PC-9 (cell line): ENCODE data around the gene ASB1. TPM values are rescaled to one million over a fixed set of nuclear protein-coding genes. Genes with fewer than 3 reads are reported as not detected.

ENCODE experiments used
- BruUV-seq: library from RNA; stranded (reverse); fragments of 400-500 nt; replicated peaks from 2 replicates; lab custom pipeline; 2021; lab: Mats Ljungman, UMichigan
- CTCF ChIA-PET: fragments of 300-600 bp; sonication (Branson Sonifier 250); formaldehyde crosslinking; loops from one replicate; lab custom pipeline; 2022; ENCODE audit warnings: antibody characterized with exemption; lab: Charles Lee
- POLR2A ChIA-PET: fragments of 300-600 bp; sonication (Branson Sonifier 250); formaldehyde crosslinking; loops from one replicate; lab custom pipeline; 2022; ENCODE audit warnings: antibody characterized with exemption; ENCODE audit not compliant: unreplicated experiment; lab: Charles Lee
- DNase-seq, 2 experiments: peaks; one replicate each; pipeline versions ENCODE4 v3.0.0 to v3.0.0-alpha.2; 2015 to 2022; ENCODE audit warnings: mixed read lengths in 1 of 2
- H2AFZ ChIP-seq: fragments of 200-600 bp; sonication (generic); 2 replicates; pipeline ENCODE4 v1.8.1; 2017; ENCODE audit warnings: antibody characterized with exemption
- H3F3A ChIP-seq: fragments of 200-600 bp; sonication (generic); 2 replicates; pipeline ENCODE4 v1.8.1; 2017; ENCODE audit warnings: antibody characterized with exemption, mild to moderate bottlenecking, low read depth; ENCODE audit not compliant: insufficient read depth
- H3K27ac ChIP-seq: fragments of 200-600 bp; sonication (generic); 2 replicates; pipeline ENCODE4 v1.6.1; 2016; ENCODE audit warnings: mixed run types
- H3K27me3 ChIP-seq: fragments of 200-600 bp; sonication (generic); 2 replicates; pipeline ENCODE4 v1.6.1; 2016; ENCODE audit warnings: low read depth, mixed run types; ENCODE audit not compliant: insufficient read depth
- H3K36me3 ChIP-seq: fragments of 200-600 bp; sonication (generic); 2 replicates; pipeline ENCODE4 v1.6.1; 2016; ENCODE audit warnings: low read depth, mixed run types
- H3K4me1 ChIP-seq: fragments of 200-600 bp; sonication (generic); replicated peaks from 2 replicates; pipeline ENCODE4 v1.6.1; 2016; ENCODE audit warnings: mixed run types; ENCODE audit not compliant: insufficient read depth
- H3K4me2 ChIP-seq: fragments of 200-600 bp; sonication (generic); 2 replicates; pipeline ENCODE4 v1.6.1; 2017; ENCODE audit warnings: mixed run types
- H3K4me3 ChIP-seq: fragments of 200-600 bp; sonication (generic); 2 replicates; pipeline ENCODE4 v1.6.1; 2016; ENCODE audit warnings: mixed run types
- H3K79me2 ChIP-seq: fragments of 200-600 bp; sonication (generic); 2 replicates; pipeline ENCODE4 v1.6.1; 2017; ENCODE audit warnings: low read depth, mixed run types
- H3K9me2 ChIP-seq: fragments of 200-600 bp; sonication (generic); 2 replicates; pipeline ENCODE4 v1.8.1; 2017; ENCODE audit warnings: mild to moderate bottlenecking; ENCODE audit not compliant: insufficient read depth
- H3K9me3 ChIP-seq: fragments of 200-600 bp; sonication (generic); 2 replicates; pipeline ENCODE4 v1.8.1; 2016; ENCODE audit warnings: low read depth; ENCODE audit not compliant: insufficient read depth
- H4K20me1 ChIP-seq: fragments of 200-600 bp; sonication (generic); 2 replicates; pipeline ENCODE4 v1.8.1; 2017; ENCODE audit not compliant: insufficient read depth
- EZH2 ChIP-seq: fragments of 200-600 bp; sonication (generic); IDR thresholded peaks from 2 replicates; pipeline ENCODE4 v1.8.0; 2017; ENCODE audit warnings: antibody characterized with exemption, low read depth
- intact Hi-C: fragments of 100-400 bp; cut with micrococcal nuclease; formaldehyde crosslinking; loops from one replicate; pipeline ENCODE4 v1.10.0; 2022; ENCODE audit not compliant: unreplicated experiment
- total RNA-seq: library from RNA; stranded (reverse); gene quantifications from 2 replicates; pipeline ENCODE4 v1.2.3, GENCODE V29; 2021
- TF ChIP-seq, protein P1 (sequence below): fragments of 200-600 bp; sonication (generic); conservative IDR thresholded peaks from 2 replicates; pipeline ENCODE4 v1.6.1; 2017; ENCODE audit warnings: mixed run types, antibody characterized with exemption, mild to moderate bottlenecking, moderate library complexity

The ASB1 gene
- total RNA-seq, 1 experiment from 2014 or later = 56.7 TPM

DNA sequence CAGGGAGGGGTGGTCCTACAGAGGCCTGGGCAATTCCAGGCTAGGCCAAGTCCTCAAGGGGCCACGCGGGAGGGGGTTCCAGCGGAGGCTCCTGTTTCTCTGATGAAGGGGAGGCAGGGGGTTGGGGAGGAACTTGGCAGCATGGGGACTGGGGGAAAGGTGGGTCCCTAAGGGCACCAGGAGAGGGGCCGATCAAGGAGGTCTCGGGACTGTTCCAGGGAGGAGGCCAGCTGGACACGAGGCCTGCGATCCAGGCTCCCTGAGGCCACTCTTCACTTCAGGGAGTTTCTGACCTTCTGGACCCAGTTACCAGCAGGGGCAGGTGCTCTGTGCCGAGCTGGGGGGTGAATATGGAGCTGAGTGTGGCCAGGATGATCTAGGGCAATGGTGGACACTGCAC, 71.5 kb downstream of the ASB1 start:
- Histone ChIP-seq H3K9me2 (no peaks in the 10 kb centered on the region), H3K27ac (no peak overlapping the region), H3F3A (no peaks in the 10 kb centered on the region), H2AFZ (no peak overlapping the region), H3K27me3 (peaks cover 82% of the 10 kb centered on the region), H3K36me3 (no peaks in the 10 kb centered on the region), H4K20me1 (no peaks in the 10 kb centered on the region), H3K9me3 (no peaks in the 10 kb centered on the region), H3K4me1 (no peaks in the 10 kb centered on the region), H3K79me2 (no peaks in the 10 kb centered on the region), H3K4me3 (no peak overlapping the region), H3K4me2 (no peak overlapping the region)
- CTCF ChIA-PET = no interaction called here
- intact Hi-C loops = no loop called here
- BruUV-seq = no TSS peak
- POLR2A ChIA-PET = no interaction called here
- TF ChIP-seq EZH2 = no peak
- TF ChIP-seq, protein P1, sequence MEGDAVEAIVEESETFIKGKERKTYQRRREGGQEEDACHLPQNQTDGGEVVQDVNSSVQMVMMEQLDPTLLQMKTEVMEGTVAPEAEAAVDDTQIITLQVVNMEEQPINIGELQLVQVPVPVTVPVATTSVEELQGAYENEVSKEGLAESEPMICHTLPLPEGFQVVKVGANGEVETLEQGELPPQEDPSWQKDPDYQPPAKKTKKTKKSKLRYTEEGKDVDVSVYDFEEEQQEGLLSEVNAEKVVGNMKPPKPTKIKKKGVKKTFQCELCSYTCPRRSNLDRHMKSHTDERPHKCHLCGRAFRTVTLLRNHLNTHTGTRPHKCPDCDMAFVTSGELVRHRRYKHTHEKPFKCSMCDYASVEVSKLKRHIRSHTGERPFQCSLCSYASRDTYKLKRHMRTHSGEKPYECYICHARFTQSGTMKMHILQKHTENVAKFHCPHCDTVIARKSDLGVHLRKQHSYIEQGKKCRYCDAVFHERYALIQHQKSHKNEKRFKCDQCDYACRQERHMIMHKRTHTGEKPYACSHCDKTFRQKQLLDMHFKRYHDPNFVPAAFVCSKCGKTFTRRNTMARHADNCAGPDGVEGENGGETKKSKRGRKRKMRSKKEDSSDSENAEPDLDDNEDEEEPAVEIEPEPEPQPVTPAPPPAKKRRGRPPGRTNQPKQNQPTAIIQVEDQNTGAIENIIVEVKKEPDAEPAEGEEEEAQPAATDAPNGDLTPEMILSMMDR = no peak
- DNase-seq = no peak

DNA sequence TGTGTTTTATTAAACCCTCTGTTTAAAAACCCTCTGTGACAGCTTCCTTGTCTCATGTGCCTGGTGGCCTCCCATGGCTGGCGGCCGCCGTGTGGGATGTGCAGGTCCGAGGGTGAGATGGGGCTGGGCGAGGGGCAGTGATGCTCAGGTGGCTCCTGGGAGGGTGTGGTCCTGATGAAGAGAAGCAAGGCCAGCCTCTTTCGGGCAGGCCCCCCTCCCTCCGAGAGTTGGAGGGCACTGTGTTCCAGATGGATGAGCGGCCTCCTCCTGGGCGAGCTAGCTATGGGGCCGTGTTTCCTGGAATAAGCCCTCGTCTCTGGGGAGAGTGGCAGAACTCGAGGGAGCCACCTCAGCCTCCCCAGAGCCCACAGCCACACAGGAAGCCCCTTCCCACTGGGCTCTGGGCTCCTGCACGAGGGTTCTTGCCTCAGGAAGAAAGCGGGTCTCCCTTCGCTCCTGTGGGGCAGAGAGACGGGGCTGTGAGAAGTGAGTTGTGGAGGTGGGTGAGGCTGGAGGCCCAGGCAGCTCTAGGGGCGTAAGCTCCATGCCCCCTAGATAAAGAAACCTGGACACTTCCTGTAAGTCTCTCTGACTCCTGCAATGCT, 72.1 kb downstream of the ASB1 start:
- BruUV-seq = no TSS peak

DNA sequence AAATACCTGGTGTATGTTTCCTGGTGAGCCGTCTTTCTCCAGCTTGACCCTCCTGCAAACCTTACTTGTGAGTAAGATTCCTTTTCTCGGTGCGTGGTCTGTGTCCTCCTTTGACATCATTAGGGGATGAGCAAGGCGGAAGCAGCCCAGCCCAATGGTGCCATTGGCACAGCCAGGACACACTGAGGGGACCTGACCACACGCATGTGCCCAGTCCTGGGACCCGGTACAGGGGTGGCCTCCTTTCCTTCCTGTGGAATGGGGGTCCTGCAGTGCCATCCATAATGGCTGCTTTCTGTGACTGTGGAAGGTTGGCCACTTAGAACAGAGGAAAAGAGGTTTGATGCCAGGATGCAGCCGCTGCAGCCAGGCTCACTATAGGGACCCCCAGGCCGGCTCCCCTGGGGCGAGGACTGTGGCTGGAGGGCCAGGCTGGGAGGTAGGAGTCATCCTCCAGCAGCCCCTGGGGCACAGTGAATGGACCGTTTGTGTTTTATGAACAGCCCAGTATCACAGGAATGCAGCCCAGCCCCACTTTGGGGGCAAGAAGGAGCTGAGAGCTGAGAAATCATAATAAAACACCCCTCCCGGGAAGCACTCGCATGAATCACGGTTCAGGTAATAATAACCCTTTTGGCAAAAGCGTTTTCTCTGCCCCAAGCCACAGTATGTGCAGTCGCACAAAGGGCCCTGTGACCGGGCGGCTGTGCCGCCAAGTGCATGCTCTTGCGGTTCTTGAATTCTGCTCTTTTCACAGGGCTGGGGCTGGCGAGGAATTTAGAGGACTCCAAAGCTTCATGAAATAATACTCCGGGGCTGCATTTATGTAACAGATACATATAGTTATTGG, 73.2 kb downstream of the ASB1 start:
- TF ChIP-seq EZH2 = no peak
- TF ChIP-seq, protein P1 = no peak
- intact Hi-C loops = no loop called here

More for the DNA sequence above, 72.1 kb downstream of the ASB1 start:
- no peaks in the 10 kb centered on the region for H4K20me1 ChIP-seq
- H3K4me2 ChIP-seq = no peak overlapping the region
- no peak overlapping the region for H3K4me3 ChIP-seq
- POLR2A ChIA-PET = no interaction called here
- no peaks in the 10 kb centered on the region for H3K79me2 ChIP-seq
- no peaks in the 10 kb centered on the region for H3F3A ChIP-seq
- intact Hi-C loops = no loop called here
- CTCF ChIA-PET = no interaction called here
- H3K9me2 ChIP-seq = no peaks in the 10 kb centered on the region
- DNase-seq = no peak
- no peaks in the 10 kb centered on the region for H3K4me1 ChIP-seq
- H2AFZ ChIP-seq = no peak overlapping the region
- no peaks in the 10 kb centered on the region for H3K9me3 ChIP-seq
- no peaks in the 10 kb centered on the region for H3K36me3 ChIP-seq
- no peak overlapping the region for H3K27ac ChIP-seq
- TF ChIP-seq, protein P1 = no peak
- no peak for TF ChIP-seq EZH2
- peaks cover 82% of the 10 kb centered on the region for H3K27me3 ChIP-seq

More for the DNA sequence above, 73.2 kb downstream of the ASB1 start:
- no peak overlapping the region for H2AFZ ChIP-seq
- H3K4me3 ChIP-seq = no peak overlapping the region
- H3K4me1 ChIP-seq = no peaks in the 10 kb centered on the region
- H3K9me2 ChIP-seq = no peaks in the 10 kb centered on the region
- H4K20me1 ChIP-seq = no peaks in the 10 kb centered on the region
- H3K79me2 ChIP-seq = no peaks in the 10 kb centered on the region
- peaks cover 82% of the 10 kb centered on the region for H3K27me3 ChIP-seq
- CTCF ChIA-PET = no interaction called here
- DNase-seq = no peak
- no peaks in the 10 kb centered on the region for H3K36me3 ChIP-seq
- no TSS peak for BruUV-seq
- no peaks in the 10 kb centered on the region for H3K9me3 ChIP-seq
- no peak overlapping the region for H3K27ac ChIP-seq
- no peak overlapping the region for H3K4me2 ChIP-seq
- no peaks in the 10 kb centered on the region for H3F3A ChIP-seq
- POLR2A ChIA-PET = no interaction called here
